ENCODE data around the gene CLDN9. TPM values are rescaled to one million over a fixed set of nuclear protein-coding genes. Genes with fewer than 3 reads are reported as not detected.

The CLDN9 gene
- total and polyA plus RNA-seq, 9 of the 15 experiments (the other 6 are each of a cell fraction or from before 2014, with no cell fraction given), result 0.12 to 0.44 (median 0.22) TPM; not detected in 4

DNA sequence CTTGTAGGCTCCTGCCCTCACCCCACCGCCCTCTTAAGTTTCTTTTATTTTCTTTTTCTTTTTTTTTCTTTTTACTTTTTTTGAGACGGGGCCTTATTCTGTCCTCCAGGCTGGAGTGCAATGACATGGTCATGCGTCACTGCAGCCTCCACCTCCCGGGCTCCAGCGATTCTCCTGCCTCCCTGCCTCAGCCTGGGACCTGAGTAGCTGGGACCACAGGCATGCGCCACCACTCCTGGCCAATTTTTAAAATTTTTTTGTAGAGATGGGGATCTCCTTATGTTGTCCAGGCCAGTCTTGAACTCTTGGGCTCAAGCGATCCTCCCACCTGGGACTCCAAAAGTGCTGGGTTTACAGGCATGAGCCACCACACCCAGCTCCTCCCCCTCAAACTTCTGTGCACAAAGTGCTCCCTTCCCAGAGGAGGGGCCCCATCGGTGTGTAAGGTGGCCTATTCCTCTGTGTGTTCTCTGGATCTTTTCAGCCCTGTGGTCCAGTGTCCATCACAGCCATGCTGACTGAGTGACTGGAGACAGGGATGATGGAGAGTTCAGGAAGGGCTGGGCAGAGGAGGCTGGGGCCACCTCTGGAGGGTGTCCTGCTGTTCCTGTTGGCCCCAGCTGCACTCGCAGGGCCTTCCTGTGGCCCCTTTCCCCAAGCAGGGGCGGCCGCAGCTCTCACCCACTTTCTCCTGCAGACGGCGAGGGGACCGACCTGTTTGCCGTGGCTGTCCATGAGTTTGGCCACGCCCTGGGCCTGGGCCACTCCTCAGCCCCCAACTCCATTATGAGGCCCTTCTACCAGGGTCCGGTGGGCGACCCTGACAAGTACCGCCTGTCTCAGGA, 43.8 kb downstream of the CLDN9 start (continued):
- TF ChIP-seq, protein P1, sequence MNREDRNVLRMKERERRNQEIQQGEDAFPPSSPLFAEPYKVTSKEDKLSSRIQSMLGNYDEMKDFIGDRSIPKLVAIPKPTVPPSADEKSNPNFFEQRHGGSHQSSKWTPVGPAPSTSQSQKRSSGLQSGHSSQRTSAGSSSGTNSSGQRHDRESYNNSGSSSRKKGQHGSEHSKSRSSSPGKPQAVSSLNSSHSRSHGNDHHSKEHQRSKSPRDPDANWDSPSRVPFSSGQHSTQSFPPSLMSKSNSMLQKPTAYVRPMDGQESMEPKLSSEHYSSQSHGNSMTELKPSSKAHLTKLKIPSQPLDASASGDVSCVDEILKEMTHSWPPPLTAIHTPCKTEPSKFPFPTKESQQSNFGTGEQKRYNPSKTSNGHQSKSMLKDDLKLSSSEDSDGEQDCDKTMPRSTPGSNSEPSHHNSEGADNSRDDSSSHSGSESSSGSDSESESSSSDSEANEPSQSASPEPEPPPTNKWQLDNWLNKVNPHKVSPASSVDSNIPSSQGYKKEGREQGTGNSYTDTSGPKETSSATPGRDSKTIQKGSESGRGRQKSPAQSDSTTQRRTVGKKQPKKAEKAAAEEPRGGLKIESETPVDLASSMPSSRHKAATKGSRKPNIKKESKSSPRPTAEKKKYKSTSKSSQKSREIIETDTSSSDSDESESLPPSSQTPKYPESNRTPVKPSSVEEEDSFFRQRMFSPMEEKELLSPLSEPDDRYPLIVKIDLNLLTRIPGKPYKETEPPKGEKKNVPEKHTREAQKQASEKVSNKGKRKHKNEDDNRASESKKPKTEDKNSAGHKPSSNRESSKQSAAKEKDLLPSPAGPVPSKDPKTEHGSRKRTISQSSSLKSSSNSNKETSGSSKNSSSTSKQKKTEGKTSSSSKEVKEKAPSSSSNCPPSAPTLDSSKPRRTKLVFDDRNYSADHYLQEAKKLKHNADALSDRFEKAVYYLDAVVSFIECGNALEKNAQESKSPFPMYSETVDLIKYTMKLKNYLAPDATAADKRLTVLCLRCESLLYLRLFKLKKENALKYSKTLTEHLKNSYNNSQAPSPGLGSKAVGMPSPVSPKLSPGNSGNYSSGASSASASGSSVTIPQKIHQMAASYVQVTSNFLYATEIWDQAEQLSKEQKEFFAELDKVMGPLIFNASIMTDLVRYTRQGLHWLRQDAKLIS (CRISPR knock-in tag; IDR thresholded peaks at IDR 0.05), result no peak
- TF ChIP-seq ZNF140 (CRISPR knock-in tag; IDR thresholded peaks at IDR 0.05) (no peak), NEUROD1 (IDR thresholded peaks at IDR 0.05; ENCODE audit: borderline replicate concordance, low read depth, low read length, partially characterized antibody) (no peak), SRSF7 (optimal IDR thresholded peaks at IDR 0.05; ENCODE audit: low read depth, low read length) (no peak), MAFK (IDR thresholded peaks at IDR 0.05; ENCODE audit: low read length) (no peak), TCFL5 (CRISPR knock-in tag; conservative IDR thresholded peaks at IDR 0.05) (no peak)
- TF ChIP-seq, protein P2, sequence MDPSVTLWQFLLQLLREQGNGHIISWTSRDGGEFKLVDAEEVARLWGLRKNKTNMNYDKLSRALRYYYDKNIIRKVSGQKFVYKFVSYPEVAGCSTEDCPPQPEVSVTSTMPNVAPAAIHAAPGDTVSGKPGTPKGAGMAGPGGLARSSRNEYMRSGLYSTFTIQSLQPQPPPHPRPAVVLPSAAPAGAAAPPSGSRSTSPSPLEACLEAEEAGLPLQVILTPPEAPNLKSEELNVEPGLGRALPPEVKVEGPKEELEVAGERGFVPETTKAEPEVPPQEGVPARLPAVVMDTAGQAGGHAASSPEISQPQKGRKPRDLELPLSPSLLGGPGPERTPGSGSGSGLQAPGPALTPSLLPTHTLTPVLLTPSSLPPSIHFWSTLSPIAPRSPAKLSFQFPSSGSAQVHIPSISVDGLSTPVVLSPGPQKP (CRISPR knock-in tag; IDR thresholded peaks at IDR 0.05), result no peak
- TF ChIP-seq, protein P3, sequence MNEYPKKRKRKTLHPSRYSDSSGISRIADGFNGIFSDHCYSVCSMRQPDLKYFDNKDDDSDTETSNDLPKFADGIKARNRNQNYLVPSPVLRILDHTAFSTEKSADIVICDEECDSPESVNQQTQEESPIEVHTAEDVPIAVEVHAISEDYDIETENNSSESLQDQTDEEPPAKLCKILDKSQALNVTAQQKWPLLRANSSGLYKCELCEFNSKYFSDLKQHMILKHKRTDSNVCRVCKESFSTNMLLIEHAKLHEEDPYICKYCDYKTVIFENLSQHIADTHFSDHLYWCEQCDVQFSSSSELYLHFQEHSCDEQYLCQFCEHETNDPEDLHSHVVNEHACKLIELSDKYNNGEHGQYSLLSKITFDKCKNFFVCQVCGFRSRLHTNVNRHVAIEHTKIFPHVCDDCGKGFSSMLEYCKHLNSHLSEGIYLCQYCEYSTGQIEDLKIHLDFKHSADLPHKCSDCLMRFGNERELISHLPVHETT (CRISPR knock-in tag; conservative IDR thresholded peaks at IDR 0.05 in 1 of 2, IDR thresholded peaks at IDR 0.05 in 1 of 2), result no peak
